ENCODE data around the gene TMEM53. TPM values are rescaled to one million over a fixed set of nuclear protein-coding genes. Genes with fewer than 3 reads are reported as not detected.

Gene TMEM53
- total and polyA plus RNA-seq, 2 donors (not counting 1 experiment from before 2014, with no cell fraction given), result 8.1 to 11.6 TPM

DNA sequence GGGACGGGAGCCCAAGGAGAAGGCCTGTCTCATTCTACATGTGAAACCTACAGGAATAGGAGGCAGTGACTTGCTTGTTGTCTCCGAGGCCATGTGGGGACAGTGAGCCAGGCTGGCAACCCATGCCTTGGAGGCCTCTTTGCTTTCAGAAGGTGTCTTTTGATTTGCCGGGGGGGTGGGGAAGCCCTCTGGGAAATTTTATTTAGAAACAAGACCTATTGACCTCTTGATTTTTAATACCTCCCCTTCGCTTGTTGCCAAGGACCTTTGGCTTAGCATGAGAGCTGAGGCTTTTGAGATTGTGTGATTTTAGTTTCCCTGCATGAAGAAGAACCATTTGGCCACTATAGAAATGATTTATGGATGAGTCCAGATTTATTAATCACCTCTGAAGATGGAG is 4.3 kb upstream of the TMEM53 start:
- Histone ChIP-seq H4K20me1 (ENCODE audit: control insufficient read depth, extremely low read depth, insufficient read depth, low read length) (no peaks in the 10 kb centered on the region), H3K4me1 (ENCODE audit: control insufficient read depth, extremely low read depth, insufficient read depth, low read length) (peaks cover 16% of the 10 kb centered on the region), H3K36me3 (ENCODE audit: control insufficient read depth, insufficient read depth, low read length) (no peaks in the 10 kb centered on the region), H3K9me3 (ENCODE audit: control insufficient read depth, insufficient read depth, low read depth, low read length) (no peaks in the 10 kb centered on the region), H3K4me2 (ENCODE audit: extremely low read depth, insufficient read depth, low read length) (no peak overlapping the region), H3K79me2 (ENCODE audit: control insufficient read depth, insufficient read depth, low read length) (no peaks in the 10 kb centered on the region), H2AFZ (ENCODE audit: low read length) (no peak overlapping the region), H3K27me3 (ENCODE audit: control insufficient read depth, insufficient read depth, low read length) (no peaks in the 10 kb centered on the region), H3K9ac (ENCODE audit: insufficient read depth, low read length) (no peak overlapping the region), H3K4me3 (replicated peaks in 1 of 4; ENCODE audit: control extremely low read depth in 1 of 4, insufficient read depth in 1 of 4, low read depth in 3 of 4, low read length in 4 of 4) (no peak overlapping the region), H3K27ac (ENCODE audit: insufficient read depth, low read length) (no peak overlapping the region)
- no peak for TF ChIP-seq EZH2 (IDR thresholded peaks at IDR 0.05; ENCODE audit: low read length, missing control alignments)
- TF ChIP-seq, protein P1, sequence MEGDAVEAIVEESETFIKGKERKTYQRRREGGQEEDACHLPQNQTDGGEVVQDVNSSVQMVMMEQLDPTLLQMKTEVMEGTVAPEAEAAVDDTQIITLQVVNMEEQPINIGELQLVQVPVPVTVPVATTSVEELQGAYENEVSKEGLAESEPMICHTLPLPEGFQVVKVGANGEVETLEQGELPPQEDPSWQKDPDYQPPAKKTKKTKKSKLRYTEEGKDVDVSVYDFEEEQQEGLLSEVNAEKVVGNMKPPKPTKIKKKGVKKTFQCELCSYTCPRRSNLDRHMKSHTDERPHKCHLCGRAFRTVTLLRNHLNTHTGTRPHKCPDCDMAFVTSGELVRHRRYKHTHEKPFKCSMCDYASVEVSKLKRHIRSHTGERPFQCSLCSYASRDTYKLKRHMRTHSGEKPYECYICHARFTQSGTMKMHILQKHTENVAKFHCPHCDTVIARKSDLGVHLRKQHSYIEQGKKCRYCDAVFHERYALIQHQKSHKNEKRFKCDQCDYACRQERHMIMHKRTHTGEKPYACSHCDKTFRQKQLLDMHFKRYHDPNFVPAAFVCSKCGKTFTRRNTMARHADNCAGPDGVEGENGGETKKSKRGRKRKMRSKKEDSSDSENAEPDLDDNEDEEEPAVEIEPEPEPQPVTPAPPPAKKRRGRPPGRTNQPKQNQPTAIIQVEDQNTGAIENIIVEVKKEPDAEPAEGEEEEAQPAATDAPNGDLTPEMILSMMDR (conservative IDR thresholded peaks at IDR 0.05 in 1 of 2, IDR thresholded peaks at IDR 0.05 in 1 of 2; ENCODE audit: low read depth in 1 of 2, low read length in 2 of 2), result no peak
- DNase-seq (ENCODE audit: low read depth in 2 of 2), result no peak

DNA sequence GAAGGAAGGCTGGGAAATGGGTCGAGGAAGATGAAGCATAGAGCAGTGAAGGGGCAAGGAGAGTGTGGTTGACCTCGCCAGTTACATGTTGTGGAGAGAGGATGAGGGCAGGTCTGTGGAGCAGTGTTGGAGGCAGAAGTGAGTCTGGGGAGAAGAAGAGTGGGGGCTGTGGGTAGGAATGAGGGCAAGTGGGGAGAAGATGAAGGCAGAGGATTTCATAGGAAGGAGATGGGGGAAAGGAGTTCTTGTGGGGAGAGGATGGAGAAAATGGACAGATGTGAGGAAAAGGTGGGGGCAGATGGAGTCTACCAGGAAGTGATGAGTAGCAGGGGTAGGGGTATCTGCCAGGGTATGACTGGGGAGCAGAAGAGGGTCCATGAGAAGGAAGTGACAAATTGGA is 3.8 kb upstream of the TMEM53 start:
- no peak overlapping the region for H2AFZ ChIP-seq (ENCODE audit: low read length)
- TF ChIP-seq, protein P1 (conservative IDR thresholded peaks at IDR 0.05 in 1 of 2, IDR thresholded peaks at IDR 0.05 in 1 of 2; ENCODE audit: low read depth in 1 of 2, low read length in 2 of 2), result no peak
- no peak for TF ChIP-seq EZH2 (IDR thresholded peaks at IDR 0.05; ENCODE audit: low read length, missing control alignments)
- H3K79me2 ChIP-seq (ENCODE audit: control insufficient read depth, insufficient read depth, low read length), result no peaks in the 10 kb centered on the region
- H3K27me3 ChIP-seq (ENCODE audit: control insufficient read depth, insufficient read depth, low read length), result no peaks in the 10 kb centered on the region
- DNase-seq (ENCODE audit: low read depth in 2 of 2), result no peak
- H3K4me3 ChIP-seq (replicated peaks in 1 of 4; ENCODE audit: control extremely low read depth in 1 of 4, insufficient read depth in 1 of 4, low read depth in 3 of 4, low read length in 4 of 4), result no peak overlapping the region
- H3K9ac ChIP-seq (ENCODE audit: insufficient read depth, low read length), result no peak overlapping the region
- H3K27ac ChIP-seq (ENCODE audit: insufficient read depth, low read length), result no peak overlapping the region
- H4K20me1 ChIP-seq (ENCODE audit: control insufficient read depth, extremely low read depth, insufficient read depth, low read length), result no peaks in the 10 kb centered on the region
- no peak overlapping the region for H3K4me2 ChIP-seq (ENCODE audit: extremely low read depth, insufficient read depth, low read length)
- H3K36me3 ChIP-seq (ENCODE audit: control insufficient read depth, insufficient read depth, low read length), result no peaks in the 10 kb centered on the region
- H3K9me3 ChIP-seq (ENCODE audit: control insufficient read depth, insufficient read depth, low read depth, low read length), result no peaks in the 10 kb centered on the region
- H3K4me1 ChIP-seq (ENCODE audit: control insufficient read depth, extremely low read depth, insufficient read depth, low read length), result peaks cover 16% of the 10 kb centered on the region

DNA sequence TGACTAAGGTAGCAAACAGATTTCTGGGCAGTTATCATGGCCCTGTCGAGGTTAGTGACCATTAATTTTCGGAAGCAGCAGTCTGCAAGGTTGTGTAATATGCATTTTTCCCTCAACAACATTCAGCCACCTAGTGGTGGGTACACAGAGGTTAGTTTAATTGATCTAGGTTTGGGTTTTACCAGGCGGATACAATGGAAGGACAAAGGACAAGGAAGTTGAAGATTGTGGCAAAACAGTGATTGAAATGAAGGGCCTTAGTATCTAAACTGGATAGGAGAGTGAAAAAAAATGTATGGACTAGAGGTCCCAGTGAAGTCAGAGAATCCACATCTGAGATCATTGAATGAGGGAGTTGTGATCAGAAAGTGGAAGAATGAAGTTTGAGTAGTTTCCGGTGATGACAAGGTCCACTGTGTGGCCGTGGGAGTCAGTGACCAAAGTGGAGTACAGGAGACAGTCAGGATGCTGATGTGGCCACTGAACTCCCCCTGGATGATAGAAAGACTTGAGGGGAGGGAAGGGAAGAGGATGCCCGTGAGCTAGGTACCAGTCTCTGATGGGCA is 3.0 kb upstream of the TMEM53 start:
- DNase-seq (ENCODE audit: low read depth in 2 of 2), result peak; percentile 51 to 73
- TF ChIP-seq, protein P1 (conservative IDR thresholded peaks at IDR 0.05 in 1 of 2, IDR thresholded peaks at IDR 0.05 in 1 of 2; ENCODE audit: low read depth in 1 of 2, low read length in 2 of 2), result peak; percentile 40 to 57
- no peak for TF ChIP-seq EZH2 (IDR thresholded peaks at IDR 0.05; ENCODE audit: low read length, missing control alignments)
- Histone ChIP-seq H3K4me3 (replicated peaks in 1 of 4; ENCODE audit: control extremely low read depth in 1 of 4, insufficient read depth in 1 of 4, low read depth in 3 of 4, low read length in 4 of 4) (no peak overlapping the region), H3K9me3 (ENCODE audit: control insufficient read depth, insufficient read depth, low read depth, low read length) (no peaks in the 10 kb centered on the region), H3K27me3 (ENCODE audit: control insufficient read depth, insufficient read depth, low read length) (no peaks in the 10 kb centered on the region), H2AFZ (ENCODE audit: low read length) (no peak overlapping the region), H3K4me1 (ENCODE audit: control insufficient read depth, extremely low read depth, insufficient read depth, low read length) (peaks cover 16% of the 10 kb centered on the region), H3K4me2 (ENCODE audit: extremely low read depth, insufficient read depth, low read length) (no peak overlapping the region), H3K9ac (ENCODE audit: insufficient read depth, low read length) (no peak overlapping the region), H3K36me3 (ENCODE audit: control insufficient read depth, insufficient read depth, low read length) (no peaks in the 10 kb centered on the region), H3K79me2 (ENCODE audit: control insufficient read depth, insufficient read depth, low read length) (no peaks in the 10 kb centered on the region), H3K27ac (ENCODE audit: insufficient read depth, low read length) (peak overlapping the region; percentile 76), H4K20me1 (ENCODE audit: control insufficient read depth, extremely low read depth, insufficient read depth, low read length) (no peaks in the 10 kb centered on the region)
